HepG2 (cell line): Measurements from ENCODE around the gene ZNF277. TPM values are rescaled to one million over a fixed set of nuclear protein-coding genes. Genes with fewer than 3 reads are reported as not detected.

Source experiments
- HNRNPK ChIP-seq: fragments of 200-400 bp; formaldehyde crosslinking; IDR thresholded peaks from 2 replicates; pipeline ENCODE4 v1.6.1; 2018; ENCODE audit warnings: low read length, low read depth, moderate library complexity, mild to moderate bottlenecking; ENCODE audit not compliant: poor library complexity, severe bottlenecking
- ISX ChIP-seq: sonication (generic); formaldehyde crosslinking; conservative IDR thresholded peaks from 2 replicates; pipeline ENCODE4 v1.5.0; 2020; ENCODE audit warnings: missing genetic modification reagents
- PATZ1 ChIP-seq: sonication (generic); formaldehyde crosslinking; IDR thresholded peaks from 2 replicates; pipeline ENCODE4 v1.4.0; 2020; ENCODE audit warnings: missing genetic modification reagents
- PHF21A ChIP-seq: sonication (generic); formaldehyde crosslinking; IDR thresholded peaks from 2 replicates; pipeline ENCODE4 v1.5.0; 2020; ENCODE audit warnings: mild to moderate bottlenecking, missing genetic modification reagents
- RFXANK ChIP-seq: IDR thresholded peaks from 2 replicates; pipeline ENCODE4 v1.6.1; 2016
- SOX13 ChIP-seq, 3 experiments: fragments of 450-650 bp in 1 of 3; sonication (generic) in 1 of 3; formaldehyde crosslinking in 1 of 3; IDR thresholded peaks in 2 of 3; conservative IDR thresholded peaks in 1 of 3; 2 replicates each; pipeline versions ENCODE4 v1.5.0 to v1.6.1; 2016 to 2020; ENCODE audit warnings: antibody characterized with exemption in 1 of 3, mild to moderate bottlenecking in 1 of 3, missing compliant biosample characterization in 1 of 3, missing genetic modification reagents in 1 of 3, moderate library complexity in 1 of 3
- TFAP4 ChIP-seq: sonication (generic); IDR thresholded peaks from 2 replicates; pipeline ENCODE4 v1.6.1; 2016; ENCODE audit warnings: low read depth, borderline replicate concordance
- ZBTB3 ChIP-seq: sonication (generic); formaldehyde crosslinking; IDR thresholded peaks from 2 replicates; pipeline ENCODE4 v1.4.0; 2020; ENCODE audit warnings: low read depth, mild to moderate bottlenecking, moderate library complexity, missing genetic modification reagents, borderline replicate concordance
- ZMAT5 ChIP-seq: sonication (generic); formaldehyde crosslinking; IDR thresholded peaks from 2 replicates; pipeline ENCODE4 v1.5.0; 2020; ENCODE audit warnings: mild to moderate bottlenecking, low read depth, missing genetic modification reagents, borderline replicate concordance
- ZMYM3 ChIP-seq: sonication (generic); formaldehyde crosslinking; IDR thresholded peaks from 2 replicates; pipeline ENCODE4 v1.5.1; 2020; ENCODE audit warnings: mild to moderate bottlenecking, missing genetic modification reagents
- ZNF646 ChIP-seq: sonication (generic); formaldehyde crosslinking; IDR thresholded peaks from 2 replicates; pipeline ENCODE4 v1.9.0; 2021; ENCODE audit warnings: mild to moderate bottlenecking, missing genetic modification reagents
- ZNF691 ChIP-seq: sonication (generic); formaldehyde crosslinking; IDR thresholded peaks from 2 replicates; pipeline ENCODE4 v1.4.0; 2020; ENCODE audit warnings: missing genetic modification reagents, low read depth, mild to moderate bottlenecking, borderline replicate concordance
- ZNF883 ChIP-seq: sonication (generic); formaldehyde crosslinking; IDR thresholded peaks from 2 replicates; pipeline ENCODE4 v1.5.1; 2020; ENCODE audit warnings: mild to moderate bottlenecking, missing genetic modification reagents; ENCODE audit errors: not compliant biosample characterization
- ZSCAN21 ChIP-seq: sonication (generic); formaldehyde crosslinking; IDR thresholded peaks from 2 replicates; pipeline ENCODE4 v1.8.0; 2022; ENCODE audit warnings: mild to moderate bottlenecking, missing genetic modification reagents, moderate library complexity, borderline replicate concordance
- polyA plus RNA-seq, 8 experiments: library from polyadenylated mRNA; depleted of rRNA in 3 of 8; stranded (reverse) in 7 of 8; unstranded in 1 of 8; fragments of >200 nt; fragmentation: Illumina TruSeq in 4 of 8; extraction: Trizol in 4 of 8; gene quantifications; 2 replicates each; pipeline versions ENCODE4 v1.2.1 to v1.2.3, GENCODE V29; 2011 to 2016; ENCODE audit warnings: low read depth in 4 of 8, missing spikeins in 1 of 8, mixed read lengths in 1 of 8; ENCODE audit not compliant: insufficient read depth in 1 of 8
- total RNA-seq, 5 experiments: library from RNA; depleted of rRNA; stranded (reverse); fragments of >200 nt; fragmentation: Illumina TruSeq; extraction: Trizol; gene quantifications; 2 replicates each; pipeline ENCODE4 v1.2.3, GENCODE V29; 2016; ENCODE audit warnings: low read depth in 1 of 5

Gene ZNF277
- total and polyA plus RNA-seq, 2 of the 13 experiments (the other 11 are each of a cell fraction or from before 2014, with no cell fraction given), result 29.1 to 30.1 TPM

DNA sequence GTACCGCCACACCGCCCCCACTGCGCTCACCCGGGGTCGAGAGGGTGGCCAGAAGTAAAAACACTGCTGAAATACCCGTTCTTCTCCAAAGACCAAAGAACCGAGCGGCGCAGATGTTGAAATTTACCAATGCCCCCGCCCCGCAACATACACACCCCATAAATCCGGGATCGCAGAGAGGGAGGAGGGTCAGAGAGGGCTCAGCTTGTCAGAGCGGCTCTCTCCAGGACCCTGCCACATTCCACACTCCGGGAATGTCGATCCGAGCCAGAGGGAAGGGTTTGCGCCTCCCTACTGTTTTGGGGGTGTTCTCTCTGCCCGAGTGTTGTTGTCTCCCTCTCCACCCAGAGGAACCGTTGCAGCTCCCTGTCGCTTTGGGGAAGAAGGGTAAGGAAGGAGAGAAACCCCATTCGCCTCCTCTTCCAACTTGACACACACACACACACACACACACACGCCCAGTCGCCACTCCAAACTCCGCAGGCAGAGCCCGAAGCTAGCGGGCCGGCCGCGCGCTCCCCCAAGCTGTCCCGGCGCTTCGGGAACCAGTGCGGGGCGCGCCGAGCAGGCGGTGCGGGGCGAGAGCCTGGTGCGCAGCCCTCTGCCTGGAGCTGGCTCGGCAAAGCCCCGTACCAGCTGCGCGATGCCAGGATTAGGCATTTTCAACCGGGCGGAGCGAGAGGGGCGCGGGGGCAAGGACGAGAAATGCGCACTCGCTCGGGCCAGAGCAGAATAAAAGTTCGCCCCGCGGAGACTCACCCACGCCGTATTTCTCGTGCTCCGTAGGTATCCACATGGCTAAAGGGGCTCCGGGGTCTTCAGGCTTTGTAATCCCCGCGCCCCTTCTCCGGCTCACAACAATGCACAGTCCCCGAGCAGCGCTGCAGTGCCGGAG lies 905 bp upstream of the ZNF277 start (continued):
- TF ChIP-seq SOX13 (IDR thresholded peaks at IDR 0.05) (no peak; the same call in 1 of the 2 replicates), SOX13 (CRISPR knock-in tag; conservative IDR thresholded peaks at IDR 0.05 in 1 of 2, IDR thresholded peaks at IDR 0.05 in 1 of 2) (no peak), ZBTB3 (CRISPR knock-in tag) (no peak; the same call in none of the 2 replicates), ZNF646 (peak; percentile 86), RFXANK (CRISPR knock-in tag) (no peak), PATZ1 (CRISPR knock-in tag) (peak; percentile 35), TFAP4 (no peak), ZSCAN21 (no peak), ZNF883 (peak; percentile 22), PHF21A (peak; percentile 34), ISX (CRISPR knock-in tag) (no peak), ZMAT5 (CRISPR knock-in tag) (no peak), HNRNPK (no peak), ZMYM3 (peak; percentile 37; the same call in 1 of the 2 replicates), ZNF691 (CRISPR knock-in tag) (peak; percentile 53; the same call in 1 of the 2 replicates)
